HG03064 (cell line): ENCODE measurements around the gene OR51B4.
"Not testable (repeated sequence)": the region's sequence is repeated elsewhere in the genome, so short reads cannot be mapped to it uniquely, and the experiment has no call there.

Experiments used
- ATAC-seq: cut with Tn5 transposase; IDR thresholded peaks from one replicate; pipeline ENCODE4 v1.9.1; 2021; ENCODE audit warnings: low read depth; ENCODE audit not compliant: unreplicated experiment

Gene OR51B4

GRCh38 chr11:5301846-5302245 is at the start of gene OR51B4:
TSS of gene OR51B4 (minus strand) at chr11:5301946. CDS start at chr11:5301946, 0 bp downstream.
- ATAC-seq, result no peak

GRCh38 chr11:5351208-5351607 is 49.5 kb upstream of the OR51B4 start, which contains the start of gene OR51B6:
TSS of gene OR51B6 (plus strand) at chr11:5351508. CDS start at chr11:5351508, 0 bp downstream.
- ATAC-seq, result no peak

- ATAC-seq, result no peak
Measured at GRCh38 chr11:5349550-5349949, 47.8 kb upstream of the OR51B4 start.

GRCh38 chr11:5348551-5349194 is 46.9 kb upstream of the OR51B4 start:
- ATAC-seq, result no peak

GRCh38 chr11:5345831-5346230 is 44.1 kb upstream of the OR51B4 start:
- no peak for ATAC-seq

GRCh38 chr11:5343474-5344335 is 42.0 kb upstream of the OR51B4 start, which contains the start of gene OR51B5:
TSS of gene OR51B5 (minus strand) at chr11:5343524. CDS start at chr11:5343524, 0 bp downstream.
- no peak for ATAC-seq

GRCh38 chr11:5339771-5340322 is 38.1 kb upstream of the OR51B4 start:
- peak; percentile 74 for ATAC-seq

- ATAC-seq, result not testable (repeated sequence)
Measured at GRCh38 chr11:5337253-5337652, 35.5 kb upstream of the OR51B4 start.

GRCh38 chr11:5336331-5336730 is 34.6 kb upstream of the OR51B4 start:
- no peak for ATAC-seq

- no peak for ATAC-seq
Measured at GRCh38 chr11:5335170-5335569, 33.4 kb upstream of the OR51B4 start.

GRCh38 chr11:5324197-5324596 is 22.5 kb upstream of the OR51B4 start, which contains the start of gene OR51B2:
TSS of gene OR51B2 (minus strand) at chr11:5324297. CDS start at chr11:5324297, 0 bp downstream.
- ATAC-seq, result no peak

- ATAC-seq, result no peak
Measured at GRCh38 chr11:5317292-5317691, 15.5 kb upstream of the OR51B4 start.

GRCh38 chr11:5313326-5314023 is 11.7 kb upstream of the OR51B4 start:
- not testable (repeated sequence) for ATAC-seq

GRCh38 chr11:5310423-5310822 is 8.7 kb upstream of the OR51B4 start:
- no peak for ATAC-seq

- no peak for ATAC-seq
Measured at GRCh38 chr11:5307256-5308019, 5.7 kb upstream of the OR51B4 start.

GRCh38 chr11:5304046-5304445 is 2.3 kb upstream of the OR51B4 start:
- no peak for ATAC-seq

- no peak for ATAC-seq
Measured at GRCh38 chr11:5303626-5304025, 1.9 kb upstream of the OR51B4 start.

- ATAC-seq, result no peak
Measured at GRCh38 chr11:5300251-5300650, 1.5 kb downstream of the OR51B4 start.

GRCh38 chr11:5298451-5298850 is 3.3 kb downstream of the OR51B4 start:
- ATAC-seq, result no peak
